T-helper 1 cell treated with Interleukin-12 subunit alpha and Interleukin-12 subunit beta and Interleukin-4 antibody, amounts not matched to agents 30 ng/mL and 1 ng/mL, for 36 hours (primary cell): ENCODE data around the gene HEXIM1. TPM values are rescaled to one million over a fixed set of nuclear protein-coding genes. Genes with fewer than 3 reads are reported as not detected.

ENCODE experiments used
- intact Hi-C: fragments of 100-400 bp; cut with micrococcal nuclease; formaldehyde crosslinking; loops from one replicate; pipeline ENCODE4 v1.15.1; 2024
- total RNA-seq: library from RNA; stranded (reverse); gene quantifications from 2 replicates; pipeline ENCODE4 v1.2.3, GENCODE V29; 2022

HEXIM1 gene, protein sequence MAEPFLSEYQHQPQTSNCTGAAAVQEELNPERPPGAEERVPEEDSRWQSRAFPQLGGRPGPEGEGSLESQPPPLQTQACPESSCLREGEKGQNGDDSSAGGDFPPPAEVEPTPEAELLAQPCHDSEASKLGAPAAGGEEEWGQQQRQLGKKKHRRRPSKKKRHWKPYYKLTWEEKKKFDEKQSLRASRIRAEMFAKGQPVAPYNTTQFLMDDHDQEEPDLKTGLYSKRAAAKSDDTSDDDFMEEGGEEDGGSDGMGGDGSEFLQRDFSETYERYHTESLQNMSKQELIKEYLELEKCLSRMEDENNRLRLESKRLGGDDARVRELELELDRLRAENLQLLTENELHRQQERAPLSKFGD
- total RNA-seq: 38.8 and 41.4 TPM in 2 replicates

DNA sequence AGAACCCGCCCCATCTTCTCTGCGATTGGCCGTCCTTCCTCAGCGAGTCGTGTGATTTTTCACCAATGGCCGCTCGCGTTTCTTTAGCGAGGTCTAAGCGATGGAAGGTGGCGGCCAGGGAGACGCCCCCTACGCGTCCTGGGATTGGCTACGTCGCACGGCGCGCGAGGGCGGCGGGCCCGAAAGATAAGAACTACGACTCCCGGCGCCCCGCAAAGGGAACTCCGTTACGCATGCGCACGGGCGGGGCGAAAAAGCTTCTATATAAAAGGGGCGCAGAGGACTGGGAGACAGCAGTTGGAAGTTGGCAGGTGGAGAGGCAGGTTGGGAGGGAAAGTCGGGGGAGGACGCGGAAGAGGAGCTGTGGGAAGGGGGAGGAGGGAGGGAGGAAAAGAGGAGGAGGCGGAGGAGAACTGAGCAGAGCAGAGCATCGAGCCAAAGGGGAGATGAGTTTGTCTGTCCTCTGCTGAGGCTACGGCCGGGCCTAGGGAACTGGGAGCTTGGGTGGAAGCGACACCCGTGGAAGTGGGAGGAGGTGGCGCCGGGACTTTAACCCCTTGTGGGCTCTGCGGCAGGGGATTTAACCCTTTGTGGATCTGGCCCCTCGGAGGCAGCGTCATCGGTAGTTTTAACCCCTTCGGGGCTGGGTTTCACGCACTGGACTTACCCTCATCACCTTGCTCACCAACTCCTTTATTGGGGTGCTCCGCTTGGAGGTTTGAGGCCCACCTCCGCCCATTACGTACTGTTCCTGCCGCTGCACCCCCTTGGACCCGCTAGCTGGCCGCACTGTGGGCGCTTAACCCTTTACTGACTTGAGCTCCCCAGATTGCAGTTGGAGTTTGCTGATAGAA is at the start of gene HEXIM1:
TSS of gene HEXIM1 (plus strand) at position 293 of the 854 bp plus-strand sequence. CDS start 716 bp downstream, outside the sequence.
- intact Hi-C loops: loop anchor here (1.0 to 5.0 kb wide), 9 partner anchors 13 to 1044 kb away; partner anchors contain the start of genes ACBD4, HEXIM2, KANSL1 and MAP3K14

- intact Hi-C loops: loop anchor here (1.0 to 2.0 kb wide), 6 partner anchors 34 to 324 kb away; partner anchors contain the start of genes DCAKD and PLCD3
Measured at GRCh38 chr17:45098869-45099616, 49.2 kb upstream of the HEXIM1 start.

GRCh38 chr17:45101546-45101882 is 46.8 kb upstream of the HEXIM1 start:
- intact Hi-C loops: no loop called here

GRCh38 chr17:45101883-45102811 is 46.1 kb upstream of the HEXIM1 start:
- intact Hi-C loops: no loop called here

DNA sequence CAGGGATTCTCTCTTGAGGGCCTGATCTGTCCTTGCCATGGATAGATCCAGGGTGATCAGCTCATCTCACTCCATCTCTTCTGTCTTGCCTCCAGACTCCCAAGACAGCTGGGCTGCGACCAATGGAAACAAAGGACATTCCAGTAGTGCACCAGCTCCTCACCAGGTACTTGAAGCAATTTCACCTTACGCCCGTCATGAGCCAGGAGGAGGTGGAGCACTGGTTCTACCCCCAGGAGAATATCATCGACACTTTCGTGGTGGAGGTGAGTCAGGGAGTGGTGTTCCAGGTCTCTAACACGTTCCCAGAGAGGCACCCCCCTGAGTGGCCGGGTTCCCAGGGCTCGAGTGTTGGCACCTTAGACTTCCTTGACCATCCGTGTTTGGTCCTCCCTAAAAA is 45.4 kb upstream of the HEXIM1 start:
- intact Hi-C loops: no loop called here

GRCh38 chr17:45103269-45103795 is 44.9 kb upstream of the HEXIM1 start:
- intact Hi-C loops: no loop called here

DNA sequence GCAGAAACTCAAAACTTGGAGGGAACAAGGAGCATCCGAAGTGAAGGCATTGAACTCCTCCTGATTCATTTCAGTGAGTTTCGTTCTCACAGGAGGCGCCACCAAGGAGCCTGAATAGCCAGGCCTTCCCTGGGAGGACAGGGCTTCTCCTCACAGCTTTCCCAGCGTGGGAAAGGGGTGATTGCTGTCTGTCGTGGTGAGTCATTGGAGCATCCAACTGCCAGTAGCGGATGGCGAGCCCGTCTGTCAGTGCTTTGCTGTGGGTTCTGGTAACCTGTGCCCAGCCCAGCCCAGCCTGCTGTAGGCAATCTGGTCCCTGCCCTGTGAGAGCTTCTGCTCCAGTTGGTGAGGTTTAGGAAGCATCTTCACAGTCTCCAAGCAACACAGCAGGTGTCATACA is 44.2 kb upstream of the HEXIM1 start:
- intact Hi-C loops: no loop called here

DNA sequence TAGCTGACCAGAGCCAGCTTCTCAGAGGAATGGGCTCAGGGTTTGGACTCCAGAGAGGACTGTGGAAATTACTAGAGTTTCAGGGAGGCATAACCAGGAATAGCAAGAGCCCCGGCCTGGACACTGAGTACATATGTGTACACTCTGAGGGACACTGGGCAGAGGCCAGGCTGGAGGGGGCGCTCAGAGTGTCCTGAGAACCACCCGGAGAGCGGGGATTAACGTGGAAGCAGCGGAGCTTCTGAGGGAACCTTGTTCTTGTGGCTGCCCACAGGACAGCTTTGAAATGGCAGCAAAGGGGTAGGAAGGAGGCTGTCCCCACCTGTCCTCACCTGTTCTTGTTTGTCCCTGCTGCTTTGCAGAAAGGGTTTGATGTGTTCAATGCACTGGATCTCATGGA is 43.8 kb upstream of the HEXIM1 start:
- intact Hi-C loops: no loop called here

- intact Hi-C loops: no loop called here
Measured at GRCh38 chr17:45104907-45105624, 43.2 kb upstream of the HEXIM1 start.

- intact Hi-C loops: no loop called here
Measured at GRCh38 chr17:45106096-45106495, 42.2 kb upstream of the HEXIM1 start.

DNA sequence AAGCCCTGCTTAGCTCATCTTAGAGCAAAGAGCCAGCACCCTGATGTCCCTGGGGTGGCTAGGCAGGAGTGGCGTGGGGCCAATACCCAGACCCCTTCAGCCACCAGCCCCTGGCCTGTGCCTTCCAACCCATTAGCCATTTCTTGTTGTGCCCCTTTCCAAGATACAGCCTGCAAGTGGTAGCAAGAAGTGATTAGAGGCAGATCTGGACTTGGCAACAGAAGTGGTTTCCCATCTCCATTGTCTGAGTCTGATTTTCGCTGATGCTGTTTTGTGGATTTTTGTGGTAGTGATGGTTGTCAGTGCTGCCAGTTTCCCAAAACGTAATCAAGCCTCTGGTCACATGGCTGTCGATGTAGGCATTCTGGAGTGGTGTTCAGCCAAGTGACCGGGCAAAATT is 41.7 kb upstream of the HEXIM1 start:
- intact Hi-C loops: no loop called here

- intact Hi-C loops: no loop called here
Measured at GRCh38 chr17:45107293-45108010, 40.8 kb upstream of the HEXIM1 start.

DNA sequence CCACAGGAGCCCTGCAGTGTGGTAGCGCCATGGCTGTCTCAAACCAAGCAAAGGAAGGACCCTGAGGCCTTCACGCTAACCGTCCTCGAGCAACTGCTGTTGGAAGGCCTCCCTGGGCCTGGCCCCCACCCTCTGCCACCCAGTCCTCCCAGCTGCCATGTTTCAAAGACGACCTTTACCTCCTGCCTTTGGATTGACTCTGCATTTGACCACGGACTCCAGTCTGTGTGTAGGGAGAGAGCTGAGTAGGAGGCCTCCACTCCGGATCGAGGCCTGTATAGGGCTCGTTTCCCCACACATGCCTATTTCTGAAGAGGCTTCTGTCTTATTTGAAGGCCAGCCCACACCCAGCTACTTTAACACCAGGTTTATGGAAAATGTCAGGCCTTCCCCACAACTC is 40.2 kb upstream of the HEXIM1 start:
- intact Hi-C loops: no loop called here

GRCh38 chr17:45108595-45109521 is 39.4 kb upstream of the HEXIM1 start:
- intact Hi-C loops: no loop called here

GRCh38 chr17:45110676-45111611 is 37.3 kb upstream of the HEXIM1 start:
- intact Hi-C loops: no loop called here

DNA sequence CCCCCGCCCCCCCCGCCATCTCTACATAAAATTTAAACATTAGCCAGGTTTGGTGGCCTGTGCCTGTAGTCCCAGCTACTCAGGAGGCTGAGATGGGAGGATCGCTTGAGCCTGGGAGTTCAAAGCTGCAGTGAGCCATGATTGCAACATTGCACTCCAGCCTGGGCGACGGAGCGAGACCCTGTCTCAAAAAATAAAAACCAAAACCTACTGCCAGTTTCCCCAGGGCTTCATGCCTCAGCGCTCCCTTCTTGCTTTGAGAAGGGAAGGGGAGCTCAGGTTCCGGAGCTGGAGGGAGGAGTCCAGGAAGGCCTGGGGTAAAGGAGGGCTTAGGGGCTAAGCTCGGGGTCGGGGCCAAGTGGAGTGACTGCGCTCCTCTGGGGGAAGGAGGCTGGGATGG is 36.4 kb upstream of the HEXIM1 start:
- intact Hi-C loops: no loop called here
